ENCODE measurements around the gene KCNG2.

Gene KCNG2

DNA sequence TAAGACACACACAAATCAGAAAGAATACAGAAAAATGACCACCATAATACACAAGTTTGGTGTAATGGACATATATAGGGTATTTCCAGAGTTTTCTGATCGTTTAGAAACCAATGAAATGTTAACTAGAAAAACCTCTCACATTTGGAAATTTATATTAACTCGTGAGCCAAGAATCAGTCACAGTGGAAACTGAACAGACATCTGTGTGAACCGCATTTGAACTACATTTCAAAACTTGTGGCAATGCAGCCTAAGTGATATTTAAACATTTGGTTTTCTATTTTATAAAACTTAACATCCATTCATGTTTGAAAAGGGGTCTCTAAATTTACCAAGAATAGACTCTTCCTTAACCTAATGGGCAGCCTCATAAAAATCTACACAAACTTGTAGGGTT is 29.0 kb upstream of the KCNG2 start:
- no peak for DNase-seq (ENCODE audit: low read depth)

- DNase-seq (ENCODE audit: low read depth): no peak
These were observed 27.8 kb upstream of the KCNG2 start for GRCh38 chr18:79769698-79770500.

DNA sequence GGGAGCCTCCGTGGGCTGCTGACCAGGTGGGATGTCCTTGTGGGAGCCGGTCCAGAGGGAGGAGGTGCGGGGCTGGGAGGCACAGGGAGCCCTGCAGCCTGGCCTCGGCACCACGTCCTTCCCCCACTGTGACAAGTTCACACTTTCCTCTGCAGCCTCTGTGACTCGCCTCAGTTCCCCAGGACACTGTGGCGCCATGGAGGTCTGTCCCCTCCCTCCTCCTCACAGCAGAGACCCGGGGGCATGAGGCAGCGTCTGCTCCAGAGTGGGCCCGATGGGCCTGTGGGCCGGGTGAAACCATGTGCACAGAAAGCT is 27.3 kb upstream of the KCNG2 start:
- no peak for DNase-seq (ENCODE audit: low read depth)

DNA sequence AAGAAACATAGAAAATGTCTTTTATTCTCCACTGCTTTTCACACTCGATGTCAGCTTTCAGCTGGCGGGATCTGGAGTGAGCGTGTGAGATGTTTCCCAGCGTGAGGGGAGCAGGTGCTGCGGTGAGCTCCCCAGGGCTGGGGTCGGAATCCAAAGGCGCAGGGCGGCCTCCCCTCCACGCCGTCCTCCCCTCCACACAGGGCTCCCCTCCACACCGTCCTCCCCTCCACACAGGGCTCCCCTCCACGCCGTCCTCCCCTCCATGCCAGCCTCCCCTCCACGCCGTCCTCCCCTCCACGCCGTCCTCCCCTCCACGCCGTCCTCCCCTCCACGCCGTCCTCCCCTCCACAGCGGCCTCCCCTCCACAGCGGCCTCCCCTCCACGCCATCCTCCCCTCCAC is 26.9 kb upstream of the KCNG2 start:
- DNase-seq (ENCODE audit: low read depth): no peak

GRCh38 chr18:79771446-79772107 is 26.2 kb upstream of the KCNG2 start:
- no peak for DNase-seq (ENCODE audit: low read depth)

- no peak for DNase-seq (ENCODE audit: low read depth)
These were observed 25.5 kb upstream of the KCNG2 start for GRCh38 chr18:79772108-79772864.

GRCh38 chr18:79772865-79773696 is 24.7 kb upstream of the KCNG2 start:
- no peak for DNase-seq (ENCODE audit: low read depth)

- DNase-seq (ENCODE audit: low read depth): no peak
These were observed 23.6 kb upstream of the KCNG2 start for GRCh38 chr18:79774111-79774510.

DNA sequence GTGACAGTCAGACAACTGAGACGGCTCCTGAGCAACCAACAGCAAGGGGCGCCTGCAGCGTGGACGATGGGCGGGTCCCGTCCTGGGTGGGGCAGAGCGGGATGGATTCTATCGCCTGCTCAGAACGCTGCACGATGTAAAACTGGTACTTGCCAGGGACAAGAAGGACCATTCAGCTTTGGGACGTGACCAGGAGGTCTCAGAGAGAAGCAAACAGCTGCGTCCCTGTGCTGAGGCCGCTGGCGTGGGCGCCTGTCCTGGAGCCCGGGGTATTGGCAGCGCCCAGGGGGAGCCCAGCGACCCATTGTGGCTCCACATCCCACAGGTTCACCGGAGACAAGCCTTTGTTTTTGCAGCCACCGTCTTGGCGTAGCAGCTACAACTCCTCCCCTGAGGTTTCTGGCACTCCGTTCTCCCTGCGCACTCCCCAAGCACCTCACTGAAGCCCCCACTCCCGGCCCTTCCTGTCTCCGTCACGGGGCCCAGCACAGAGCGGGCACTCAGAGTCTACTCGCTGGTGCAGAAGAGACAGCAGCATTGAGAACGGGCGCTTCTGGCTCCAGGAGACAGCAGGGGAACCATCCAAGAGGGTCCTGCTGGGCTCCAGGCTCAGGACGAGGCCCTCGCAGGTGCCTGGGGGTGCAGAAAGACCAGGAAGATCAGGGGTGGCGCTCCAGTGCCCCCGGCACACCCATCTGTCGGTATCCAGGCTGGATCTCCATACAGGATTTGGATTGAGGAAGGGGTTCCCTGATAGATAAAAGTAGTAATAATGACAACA is 22.1 kb upstream of the KCNG2 start:
- no peak for DNase-seq (ENCODE audit: low read depth)

GRCh38 chr18:79776674-79777073 is 21.1 kb upstream of the KCNG2 start:
- DNase-seq (ENCODE audit: low read depth): no peak

DNA sequence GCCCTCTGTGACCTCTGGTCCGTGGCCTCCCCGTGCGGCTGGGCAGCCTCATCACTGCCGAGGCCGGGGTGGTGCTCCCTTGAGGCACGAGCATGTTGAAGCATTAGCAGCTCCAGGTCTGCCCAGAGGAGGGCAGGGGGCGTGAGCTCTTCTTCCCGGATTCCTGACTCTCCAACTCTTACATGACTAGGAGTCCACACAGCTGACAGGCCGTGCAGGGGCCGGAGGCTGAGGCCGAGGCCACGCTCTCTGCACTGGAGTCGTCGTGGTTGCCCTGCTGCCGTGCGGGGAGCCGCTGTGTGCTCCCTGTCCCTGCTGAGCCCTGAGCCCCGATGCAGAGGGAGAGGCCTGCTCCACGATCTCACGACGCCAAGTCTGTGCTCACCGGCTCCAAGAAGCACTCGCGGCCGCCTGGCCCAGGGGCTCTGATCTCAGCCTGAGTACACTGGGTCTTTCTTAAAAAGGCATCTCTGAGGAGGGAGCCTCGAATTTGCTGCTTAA is 19.4 kb upstream of the KCNG2 start:
- DNase-seq (ENCODE audit: low read depth): no peak

GRCh38 chr18:79779021-79779699 is 18.6 kb upstream of the KCNG2 start:
- DNase-seq (ENCODE audit: low read depth): no peak

DNA sequence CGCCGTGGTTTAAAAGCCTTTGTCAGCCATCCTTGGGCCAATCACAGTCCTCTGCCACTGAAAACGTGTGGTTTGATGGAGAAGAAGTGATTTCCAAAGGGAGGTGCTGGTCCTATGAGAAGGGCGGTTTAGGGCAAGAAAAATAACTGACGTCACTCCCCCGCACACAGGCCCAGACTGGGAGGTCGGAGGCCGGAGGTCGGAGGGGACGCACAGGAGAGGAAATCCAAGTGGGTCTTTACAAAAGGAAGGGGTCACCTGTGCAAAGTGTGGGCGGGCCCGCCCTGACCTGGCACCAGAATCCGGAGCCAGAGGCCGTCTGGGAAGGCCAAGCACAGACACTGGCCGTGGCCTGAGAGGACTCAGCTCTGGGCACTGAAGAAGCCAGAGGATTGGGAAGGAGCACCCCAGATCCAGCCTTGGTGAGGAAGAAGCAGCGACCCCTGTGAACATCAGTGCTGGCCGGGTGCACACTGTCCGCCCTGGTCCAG is 18.0 kb upstream of the KCNG2 start:
- no peak for DNase-seq (ENCODE audit: low read depth)

GRCh38 chr18:79780547-79780946 is 17.2 kb upstream of the KCNG2 start:
- DNase-seq (ENCODE audit: low read depth): no peak

DNA sequence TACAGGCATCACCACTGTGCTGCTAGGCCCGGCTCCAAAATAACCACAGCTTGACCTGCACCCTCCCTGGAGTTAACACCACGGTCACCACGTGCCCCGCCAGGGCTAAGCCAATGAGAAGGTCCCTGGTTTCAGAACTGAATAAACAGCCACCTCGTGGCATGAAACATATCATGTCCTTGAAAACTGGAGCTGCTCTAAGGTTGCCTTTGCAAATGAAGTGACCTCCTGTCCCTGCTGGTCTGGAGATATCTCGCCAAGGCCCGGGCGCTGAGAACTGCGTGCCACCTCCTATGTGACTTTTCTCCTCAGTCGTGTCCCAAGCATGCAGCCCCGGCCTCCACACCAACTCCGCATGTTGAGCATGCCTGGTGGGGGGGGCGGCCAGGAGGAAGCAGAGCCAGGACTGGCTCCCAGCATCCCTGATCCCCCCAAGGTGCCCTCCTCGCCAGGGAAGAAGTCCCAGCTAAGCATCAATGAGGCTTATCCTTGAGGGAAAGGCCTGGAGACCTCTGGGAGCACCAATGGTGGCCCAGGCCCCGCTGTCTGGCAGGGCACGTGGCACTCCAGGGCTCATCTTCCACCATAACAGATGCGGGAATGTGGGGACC is 16.3 kb upstream of the KCNG2 start:
- no peak for DNase-seq (ENCODE audit: low read depth)

DNA sequence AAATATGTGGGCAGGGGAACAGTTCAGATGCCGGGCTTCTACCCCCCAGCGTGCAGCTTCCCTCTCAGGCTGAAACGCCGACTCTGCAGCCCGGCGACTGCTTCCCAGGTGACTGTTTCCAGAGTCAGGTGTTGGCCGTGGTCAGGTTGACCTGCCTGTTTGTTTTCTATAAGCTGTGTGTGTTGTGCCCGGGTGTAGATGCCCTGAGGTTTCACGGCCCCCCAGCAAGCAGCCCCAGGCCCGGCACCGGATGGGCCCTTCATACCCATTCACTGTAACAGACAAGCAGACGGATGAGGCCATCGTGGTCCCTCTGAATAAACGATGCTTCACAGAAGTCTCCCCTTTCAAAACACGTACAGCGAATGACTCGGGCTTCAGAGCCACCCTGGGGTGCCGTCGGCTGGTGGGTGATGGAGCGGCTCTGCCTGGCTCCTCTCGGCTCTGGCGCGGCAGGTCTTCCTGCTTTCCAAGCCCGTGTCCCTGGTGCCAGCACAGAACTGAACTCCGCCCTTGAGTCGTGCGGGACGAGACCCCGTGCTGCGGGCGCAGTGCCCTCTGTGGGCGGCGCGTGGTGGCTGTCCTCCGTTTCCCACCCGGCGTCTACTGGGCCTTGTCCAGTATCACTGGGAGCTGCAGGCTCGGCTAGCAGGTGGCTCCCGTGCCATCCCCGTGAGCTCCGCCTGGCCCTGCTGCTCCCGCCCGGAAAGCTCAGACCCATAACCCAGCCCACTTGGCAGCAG is 15.0 kb upstream of the KCNG2 start:
- no peak for DNase-seq (ENCODE audit: low read depth)

DNA sequence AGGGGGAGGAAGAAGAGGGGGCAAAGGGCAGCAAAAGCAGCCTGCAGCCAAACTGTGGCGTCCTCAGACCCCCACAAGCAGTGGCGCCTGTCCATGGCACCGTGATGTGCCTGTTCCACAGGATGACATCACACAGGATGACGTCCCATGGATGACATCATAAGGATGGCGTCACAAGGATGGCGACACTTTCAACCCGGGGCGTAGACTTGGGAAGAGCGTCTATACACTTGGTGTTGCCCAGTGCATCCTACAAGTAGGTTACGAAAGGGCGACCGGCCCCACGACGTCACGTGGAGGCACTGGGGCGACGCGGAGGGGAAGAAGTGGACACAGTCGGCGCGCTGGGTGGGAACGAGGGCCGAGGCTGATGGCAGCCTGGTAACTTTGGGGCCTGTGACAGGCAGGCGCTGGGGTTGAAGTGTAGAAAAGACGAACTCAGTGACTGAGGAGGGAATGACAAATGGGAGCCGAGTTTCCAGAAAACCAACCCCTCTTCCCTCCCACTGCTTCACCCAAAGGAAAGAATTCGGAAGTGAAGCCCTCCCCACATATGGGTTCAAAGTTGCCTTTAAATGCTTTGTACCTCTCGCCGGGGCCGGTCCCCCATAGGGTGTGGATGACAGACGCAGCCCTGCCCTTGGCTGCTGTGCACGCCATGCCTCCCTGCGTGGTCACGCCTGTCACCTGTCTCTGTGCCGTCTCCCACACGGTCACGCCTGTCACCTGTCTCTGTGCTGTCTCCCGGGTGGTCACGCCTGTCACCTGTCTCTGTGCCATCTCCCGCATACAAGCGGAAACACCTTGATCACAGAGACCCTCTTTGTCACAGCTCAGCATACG is 13.4 kb upstream of the KCNG2 start:
- DNase-seq (ENCODE audit: low read depth): no peak

GRCh38 chr18:79784965-79785770 is 12.6 kb upstream of the KCNG2 start:
- no peak for DNase-seq (ENCODE audit: low read depth)

Measured in activated T-cell treated with anti-CD3 and anti-CD28 coated beads for 48 hours (primary cell).